ENCODE data around the gene DNMBP.
"Not testable (repeated sequence)": the region's sequence is repeated elsewhere in the genome, so short reads cannot be mapped to it uniquely, and the experiment has no call there.

DNMBP gene

DNA sequence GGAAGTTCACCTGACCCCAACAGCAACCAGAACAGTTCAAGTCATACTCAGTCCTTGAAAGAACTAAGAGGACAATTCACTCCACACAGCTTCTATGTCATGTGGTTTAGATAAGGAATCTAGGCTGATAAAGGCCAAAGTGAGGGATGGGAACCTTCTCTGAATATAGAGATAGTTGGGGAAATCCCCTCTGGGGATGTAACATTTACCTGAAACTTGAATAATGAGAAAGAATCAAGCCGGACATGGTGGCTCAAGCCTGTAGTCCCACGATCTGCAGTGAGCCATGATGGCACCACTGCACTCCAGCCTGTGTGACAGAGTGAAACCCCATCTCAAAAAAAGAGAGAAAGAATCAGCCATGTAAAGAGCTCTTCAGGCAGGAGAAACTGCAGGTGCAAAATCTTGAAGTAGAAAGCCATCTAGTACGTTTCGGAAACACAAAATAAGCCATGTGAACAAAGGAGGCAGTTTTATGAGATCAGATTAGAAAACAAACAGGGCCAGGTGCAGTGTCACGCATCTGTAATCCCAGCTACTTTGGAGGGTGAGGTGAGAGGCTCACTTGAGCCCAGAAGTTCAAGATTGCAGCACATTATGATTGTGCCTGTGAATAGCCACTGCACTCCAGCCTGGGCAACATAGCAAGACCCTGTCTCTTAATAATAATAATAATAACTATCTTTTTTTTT lies 4.5 kb upstream of the DNMBP start:
- no peaks in the 10 kb centered on the region for H3K4me1 ChIP-seq (ENCODE audit: control insufficient read depth in 1 of 2, insufficient read depth in 2 of 2, low read length in 2 of 2)

DNA sequence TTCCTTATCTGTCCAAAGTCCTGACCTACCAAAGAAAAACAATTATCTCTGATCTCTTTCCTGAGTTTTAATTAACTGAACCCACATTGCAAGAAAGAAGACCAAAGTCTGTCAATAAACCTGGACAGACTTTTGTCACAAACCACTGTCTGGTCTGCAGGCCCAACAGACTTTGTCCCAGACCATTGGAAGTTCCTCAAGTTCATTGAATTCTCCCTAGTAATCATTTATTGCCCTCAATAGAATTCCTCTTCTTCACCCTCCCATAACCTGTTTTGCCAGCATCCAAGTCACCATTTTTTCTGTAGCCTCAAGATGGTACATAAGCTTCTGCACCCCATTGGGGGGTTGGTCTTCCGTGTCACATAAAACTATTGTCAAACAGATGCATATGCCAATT lies 3.9 kb upstream of the DNMBP start:
- Histone ChIP-seq H3K36me3 (ENCODE audit: control insufficient read depth in 1 of 2, insufficient read depth in 2 of 2, low read length in 2 of 2) (peaks cover 0 to 4% of the 10 kb centered on the region in 2 donors), H3K4me1 (ENCODE audit: control insufficient read depth in 1 of 2, insufficient read depth in 2 of 2, low read length in 2 of 2) (peaks cover 3 to 4% of the 10 kb centered on the region in 2 donors), H3K9me3 (ENCODE audit: control insufficient read depth in 1 of 2, low read length in 2 of 2) (no peaks in the 10 kb centered on the region), H3K27ac (ENCODE audit: low read length) (no peak overlapping the region), H3K27me3 (ENCODE audit: low read depth, low read length) (no peaks in the 10 kb centered on the region), H3K4me3 (ENCODE audit: low read depth in 1 of 2, low read length in 2 of 2) (no peak overlapping the region)

More for the DNA sequence above, 4.5 kb upstream of the DNMBP start:
- H3K4me3 ChIP-seq (ENCODE audit: low read depth in 1 of 2, low read length in 2 of 2), result no peak overlapping the region
- H3K36me3 ChIP-seq (ENCODE audit: control insufficient read depth in 1 of 2, insufficient read depth in 2 of 2, low read length in 2 of 2), result peaks cover 0 to 3% of the 10 kb centered on the region in 2 donors
- H3K27me3 ChIP-seq (ENCODE audit: low read depth, low read length), result no peaks in the 10 kb centered on the region
- no peaks in the 10 kb centered on the region for H3K9me3 ChIP-seq (ENCODE audit: control insufficient read depth in 1 of 2, low read length in 2 of 2)
- H3K27ac ChIP-seq (ENCODE audit: low read length), result no peak overlapping the region

DNA sequence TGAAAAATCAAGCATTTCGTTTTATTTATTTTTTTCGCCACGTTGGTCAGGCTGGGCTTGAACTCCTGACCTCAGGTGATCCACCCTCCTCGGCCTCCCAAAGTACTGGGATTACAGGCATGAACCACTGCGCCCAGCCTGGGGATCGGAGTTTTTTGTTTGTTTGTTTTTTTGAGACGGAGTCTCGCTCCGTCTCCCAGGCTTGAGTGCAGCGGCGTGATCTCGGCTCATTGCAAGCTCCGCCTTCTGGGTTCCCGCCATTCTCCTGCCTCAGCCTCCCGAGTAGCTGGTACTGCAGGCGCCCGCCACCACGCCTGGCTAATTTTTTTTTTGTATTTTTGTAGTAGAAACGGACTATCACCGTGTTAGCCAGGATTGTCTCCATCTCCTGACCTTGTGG lies 2.2 kb upstream of the DNMBP start:
- not testable (repeated sequence) for H3K27ac ChIP-seq (ENCODE audit: low read length); H3K9me3 ChIP-seq (ENCODE audit: control insufficient read depth in 1 of 2, low read length in 2 of 2); H3K4me3 ChIP-seq (ENCODE audit: low read depth in 1 of 2, low read length in 2 of 2); H3K36me3 ChIP-seq (ENCODE audit: control insufficient read depth in 1 of 2, insufficient read depth in 2 of 2, low read length in 2 of 2); H3K27me3 ChIP-seq (ENCODE audit: low read depth, low read length)
- H3K4me1 ChIP-seq (ENCODE audit: control insufficient read depth in 1 of 2, insufficient read depth in 2 of 2, low read length in 2 of 2), result peaks cover 17 to 20% of the 10 kb centered on the region in 2 donors

DNA sequence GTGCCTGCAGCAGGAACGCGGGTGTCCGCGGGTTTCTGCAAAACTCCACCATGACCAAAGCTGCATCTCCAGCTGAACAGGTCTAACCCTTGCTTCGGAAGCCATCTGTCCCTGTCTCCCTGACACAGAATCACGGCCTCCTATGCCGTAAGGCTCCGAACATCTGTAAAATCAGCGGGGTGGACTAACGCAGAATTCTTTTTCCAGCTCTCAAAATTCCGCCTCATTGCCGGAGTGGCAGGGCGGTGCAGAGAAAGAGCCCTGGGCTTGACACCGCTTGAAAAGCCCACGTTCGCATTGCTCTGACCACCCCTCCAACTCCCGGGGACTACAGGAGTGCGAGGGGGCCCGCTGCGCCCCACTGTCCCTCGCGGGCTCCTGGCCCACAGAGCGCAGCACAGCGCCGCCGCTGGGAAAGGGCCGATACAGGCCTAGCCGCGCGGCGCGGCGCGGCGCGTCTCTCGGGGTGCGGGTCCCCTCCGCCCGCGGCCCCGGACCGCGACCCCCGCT lies 409 bp downstream of the DNMBP start:
- Histone ChIP-seq H3K4me1 (ENCODE audit: control insufficient read depth in 1 of 2, insufficient read depth in 2 of 2, low read length in 2 of 2) (peaks cover 21 to 37% of the 10 kb centered on the region in 2 donors), H3K27me3 (ENCODE audit: low read depth, low read length) (no peaks in the 10 kb centered on the region), H3K27ac (ENCODE audit: low read length) (peak overlapping the region; percentile 85), H3K36me3 (ENCODE audit: control insufficient read depth in 1 of 2, insufficient read depth in 2 of 2, low read length in 2 of 2) (peaks cover 0 to 4% of the 10 kb centered on the region in 2 donors), H3K4me3 (ENCODE audit: low read depth in 1 of 2, low read length in 2 of 2) (peak overlapping the region; percentile 97 to 99), H3K9me3 (ENCODE audit: control insufficient read depth in 1 of 2, low read length in 2 of 2) (no peaks in the 10 kb centered on the region)

DNA sequence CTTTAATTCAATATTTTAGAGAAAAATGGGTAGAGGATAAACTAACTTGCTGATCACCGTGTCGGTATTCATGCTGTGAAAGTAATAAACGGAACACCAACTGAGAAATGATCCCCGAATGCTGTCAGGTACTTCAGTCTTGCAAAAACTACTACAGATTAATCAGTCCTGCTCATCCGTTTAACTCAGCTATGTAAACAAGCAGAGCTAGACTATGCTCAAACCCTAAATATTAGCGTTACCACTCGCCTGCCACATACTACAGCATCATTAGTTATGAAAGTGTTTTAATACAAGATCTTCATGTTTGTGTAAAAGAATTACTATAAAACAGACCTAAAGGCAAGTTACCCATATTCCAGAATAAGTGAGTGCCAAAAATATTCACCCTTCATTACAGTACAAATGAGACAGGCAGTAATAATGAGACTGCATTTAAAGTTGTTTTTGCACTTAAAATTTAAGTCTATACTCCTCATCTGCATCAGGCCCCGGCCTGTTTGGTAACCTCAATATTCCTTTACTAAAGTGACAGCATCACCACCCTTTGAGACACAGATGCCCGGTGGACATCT lies 952 bp downstream of the DNMBP start:
- Histone ChIP-seq H3K4me3 (ENCODE audit: low read depth in 1 of 2, low read length in 2 of 2) (peak overlapping the region; percentile 97 to 99), H3K9me3 (ENCODE audit: control insufficient read depth in 1 of 2, low read length in 2 of 2) (no peaks in the 10 kb centered on the region), H3K36me3 (ENCODE audit: control insufficient read depth in 1 of 2, insufficient read depth in 2 of 2, low read length in 2 of 2) (peaks cover 0 to 4% of the 10 kb centered on the region in 2 donors), H3K4me1 (ENCODE audit: control insufficient read depth in 1 of 2, insufficient read depth in 2 of 2, low read length in 2 of 2) (peaks cover 21 to 37% of the 10 kb centered on the region in 2 donors), H3K27me3 (ENCODE audit: low read depth, low read length) (no peaks in the 10 kb centered on the region), H3K27ac (ENCODE audit: low read length) (peak overlapping the region; percentile 85)

DNA sequence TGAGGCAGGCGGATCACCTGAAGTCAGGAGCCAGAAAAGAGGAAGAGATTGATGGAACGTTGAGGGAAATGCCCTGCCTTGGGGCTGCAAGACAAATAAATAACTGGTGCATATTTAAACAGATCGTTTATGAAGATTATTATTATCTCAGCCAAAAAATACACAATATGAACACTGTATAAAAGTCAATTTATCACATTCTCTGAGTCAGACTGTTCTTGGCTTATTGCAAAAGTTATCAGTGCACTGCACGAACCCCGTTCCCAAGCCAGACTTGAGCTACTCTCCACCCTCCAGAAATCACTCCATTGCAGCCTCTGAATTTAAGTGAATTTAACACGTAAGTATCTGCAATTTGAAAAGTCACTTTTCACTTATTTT lies 1.6 kb downstream of the DNMBP start:
- Histone ChIP-seq H3K4me1 (ENCODE audit: control insufficient read depth in 1 of 2, insufficient read depth in 2 of 2, low read length in 2 of 2) (peaks cover 21 to 37% of the 10 kb centered on the region in 2 donors), H3K27ac (ENCODE audit: low read length) (peak overlapping the region; percentile 85)

DNA sequence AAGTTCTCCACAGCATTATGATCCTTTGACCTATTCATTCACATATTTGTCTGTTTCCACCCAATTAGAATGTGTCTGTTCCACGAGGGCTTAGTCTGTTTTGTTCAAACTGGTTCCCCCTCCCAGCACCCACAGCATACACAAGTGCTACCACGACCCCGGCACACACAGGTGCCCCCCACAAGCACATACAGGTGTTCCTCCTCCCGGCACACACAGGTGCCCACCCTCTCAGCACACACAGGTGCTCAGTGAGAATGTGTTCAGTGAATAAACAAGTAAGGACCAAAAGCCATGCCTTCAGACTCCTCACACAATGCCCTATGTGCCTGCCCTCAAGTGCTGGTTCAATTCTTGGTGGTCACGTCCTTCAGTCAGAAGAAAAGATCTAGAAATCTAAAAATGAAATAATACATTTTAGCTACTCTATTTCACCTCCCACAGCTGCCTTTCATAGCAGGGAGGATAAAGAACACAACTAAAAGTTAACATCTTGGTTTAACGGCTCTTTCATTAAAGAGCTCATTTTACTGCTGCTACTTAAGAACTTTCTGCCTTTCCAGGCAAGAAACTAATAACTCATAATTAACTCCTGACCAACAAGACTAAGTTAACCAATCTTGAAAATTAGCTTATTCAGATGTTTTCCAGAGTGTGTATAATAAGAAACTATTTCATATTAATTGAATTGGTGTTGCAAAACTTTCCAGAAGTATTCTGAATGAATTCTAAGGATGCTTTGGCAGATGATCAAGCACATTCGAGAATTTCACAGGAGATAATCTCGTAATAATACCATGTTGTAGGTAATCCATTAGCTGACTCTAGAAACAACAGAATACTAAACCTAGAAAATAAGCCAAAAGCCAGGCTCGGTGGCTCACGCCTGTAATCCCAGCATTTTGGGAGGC lies 2.3 kb downstream of the DNMBP start:
- Histone ChIP-seq H3K4me1 (ENCODE audit: control insufficient read depth in 1 of 2, insufficient read depth in 2 of 2, low read length in 2 of 2) (peaks cover 21 to 37% of the 10 kb centered on the region in 2 donors), H3K27ac (ENCODE audit: low read length) (peak overlapping the region; percentile 70), H3K9me3 (ENCODE audit: control insufficient read depth in 1 of 2, low read length in 2 of 2) (no peaks in the 10 kb centered on the region), H3K36me3 (ENCODE audit: control insufficient read depth in 1 of 2, insufficient read depth in 2 of 2, low read length in 2 of 2) (peaks cover 0 to 4% of the 10 kb centered on the region in 2 donors), H3K27me3 (ENCODE audit: low read depth, low read length) (no peaks in the 10 kb centered on the region), H3K4me3 (ENCODE audit: low read depth in 1 of 2, low read length in 2 of 2) (peak overlapping the region; percentile 97 to 99)

More for the DNA sequence above, 1.6 kb downstream of the DNMBP start:
- Histone ChIP-seq H3K36me3 (ENCODE audit: control insufficient read depth in 1 of 2, insufficient read depth in 2 of 2, low read length in 2 of 2) (peaks cover 0 to 4% of the 10 kb centered on the region in 2 donors), H3K4me3 (ENCODE audit: low read depth in 1 of 2, low read length in 2 of 2) (peak overlapping the region; percentile 97 to 99), H3K27me3 (ENCODE audit: low read depth, low read length) (no peaks in the 10 kb centered on the region), H3K9me3 (ENCODE audit: control insufficient read depth in 1 of 2, low read length in 2 of 2) (no peaks in the 10 kb centered on the region)

DNA sequence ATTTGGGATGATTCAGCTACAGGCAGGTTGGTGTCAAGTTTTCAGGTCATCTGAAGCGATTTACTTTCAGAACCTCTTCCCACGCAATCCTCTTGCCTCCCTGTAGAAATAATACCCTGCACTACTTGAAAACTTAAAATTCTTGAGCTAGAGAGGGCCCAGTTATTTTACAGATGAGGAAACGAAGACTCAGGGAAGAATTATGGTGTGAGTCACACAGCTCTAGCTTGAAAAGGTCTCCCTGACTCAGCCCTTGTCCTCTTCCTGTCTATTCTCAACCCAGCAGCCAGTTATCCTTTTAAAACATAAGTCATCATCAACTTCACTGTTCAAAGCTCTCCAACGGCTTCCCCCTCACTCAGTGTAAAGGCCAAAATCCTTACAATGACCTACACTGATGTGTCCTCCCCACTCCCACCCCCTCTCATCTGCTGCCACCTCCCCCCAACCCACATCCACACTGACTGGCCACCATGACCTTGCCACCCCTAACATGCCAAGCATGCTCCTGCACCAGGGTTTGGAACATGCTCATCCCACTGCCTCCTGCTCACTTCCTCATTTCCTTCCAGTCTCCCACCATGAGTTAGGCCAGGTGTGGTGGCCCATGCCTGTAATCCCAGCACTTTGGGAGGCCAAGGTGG lies 3.4 kb downstream of the DNMBP start:
- Histone ChIP-seq H3K27me3 (ENCODE audit: low read depth, low read length) (no peaks in the 10 kb centered on the region), H3K4me3 (ENCODE audit: low read depth in 1 of 2, low read length in 2 of 2) (peak overlapping the region; percentile 10 to 31), H3K9me3 (ENCODE audit: control insufficient read depth in 1 of 2, low read length in 2 of 2) (no peaks in the 10 kb centered on the region), H3K4me1 (ENCODE audit: control insufficient read depth in 1 of 2, insufficient read depth in 2 of 2, low read length in 2 of 2) (peaks cover 21 to 46% of the 10 kb centered on the region in 2 donors), H3K27ac (ENCODE audit: low read length) (peak overlapping the region; percentile 83), H3K36me3 (ENCODE audit: control insufficient read depth in 1 of 2, insufficient read depth in 2 of 2, low read length in 2 of 2) (peaks cover 0 to 4% of the 10 kb centered on the region in 2 donors)

DNA sequence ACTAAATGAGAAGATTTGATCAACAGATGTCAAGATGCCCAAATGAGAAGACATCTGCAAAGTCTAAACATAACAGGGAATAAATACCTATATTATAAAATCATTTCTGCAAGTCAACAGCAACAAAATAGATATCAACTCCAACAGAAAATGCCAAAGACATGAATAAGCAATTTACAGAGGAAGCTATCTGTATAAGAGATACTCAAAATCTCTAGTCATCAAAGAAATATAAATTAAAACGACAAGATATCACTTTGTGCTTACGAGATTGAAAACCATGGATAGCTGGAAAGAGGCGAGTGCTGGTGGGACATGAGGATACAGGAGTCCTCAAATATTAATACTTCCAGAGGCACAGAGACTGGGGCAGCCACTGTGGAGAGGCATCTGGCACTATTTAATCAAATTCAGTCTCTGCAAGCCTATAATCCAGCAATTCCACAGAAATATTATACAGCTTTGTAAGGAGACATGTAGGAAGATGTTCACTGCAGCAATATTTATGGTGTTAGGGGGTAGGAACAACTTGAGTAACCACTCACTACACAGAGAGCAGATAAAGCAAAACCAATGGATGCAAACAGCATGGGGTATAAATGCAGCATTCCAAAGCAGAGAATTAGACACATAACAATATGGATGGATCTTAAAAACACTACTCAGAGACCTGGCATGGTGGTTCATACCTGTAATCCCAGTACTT lies 4.8 kb downstream of the DNMBP start:
- Histone ChIP-seq H3K4me3 (ENCODE audit: low read depth in 1 of 2, low read length in 2 of 2) (peak overlapping the region in 1 of 2 donors; percentile 7), H3K27ac (ENCODE audit: low read length) (peak overlapping the region; percentile 83), H3K27me3 (ENCODE audit: low read depth, low read length) (no peaks in the 10 kb centered on the region), H3K9me3 (ENCODE audit: control insufficient read depth in 1 of 2, low read length in 2 of 2) (no peaks in the 10 kb centered on the region), H3K4me1 (ENCODE audit: control insufficient read depth in 1 of 2, insufficient read depth in 2 of 2, low read length in 2 of 2) (peaks cover 21 to 54% of the 10 kb centered on the region in 2 donors), H3K36me3 (ENCODE audit: control insufficient read depth in 1 of 2, insufficient read depth in 2 of 2, low read length in 2 of 2) (peaks cover 0 to 4% of the 10 kb centered on the region in 2 donors)

DNA sequence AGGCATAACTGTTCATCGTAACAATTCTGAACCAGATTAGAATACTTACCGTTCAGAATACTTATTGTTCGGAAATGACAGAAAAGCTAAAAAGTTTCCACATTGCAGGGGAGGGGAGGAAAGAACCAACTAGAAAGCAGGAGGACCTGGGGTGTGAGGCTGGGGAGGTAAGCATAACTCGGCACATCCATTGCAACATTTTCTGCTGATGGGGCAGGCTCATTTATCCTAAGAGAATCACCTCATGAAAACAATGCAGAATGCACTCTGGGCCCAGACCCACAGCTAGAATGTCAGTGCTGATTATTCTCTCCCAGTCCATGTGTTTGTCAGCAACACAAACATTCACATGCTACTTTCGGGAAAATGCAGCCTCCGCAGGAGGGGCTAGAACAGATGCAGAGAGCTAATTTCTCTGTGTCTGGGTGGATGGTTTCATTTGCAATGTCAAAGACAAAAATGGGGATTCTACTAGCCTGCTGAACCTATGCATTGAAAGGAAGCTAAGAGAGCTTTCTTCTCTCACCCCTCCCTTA lies 9.6 kb downstream of the DNMBP start:
- Histone ChIP-seq H3K9me3 (ENCODE audit: control insufficient read depth in 1 of 2, low read length in 2 of 2) (no peaks in the 10 kb centered on the region), H3K36me3 (ENCODE audit: control insufficient read depth in 1 of 2, insufficient read depth in 2 of 2, low read length in 2 of 2) (no peaks in the 10 kb centered on the region), H3K27me3 (ENCODE audit: low read depth, low read length) (no peaks in the 10 kb centered on the region), H3K27ac (ENCODE audit: low read length) (no peak overlapping the region), H3K4me3 (ENCODE audit: low read depth in 1 of 2, low read length in 2 of 2) (no peak overlapping the region), H3K4me1 (ENCODE audit: control insufficient read depth in 1 of 2, insufficient read depth in 2 of 2, low read length in 2 of 2) (peaks cover 6 to 43% of the 10 kb centered on the region in 2 donors)

Measured in muscle layer of duodenum (tissue), 2 donors.